ENCODE measurements around the gene APOL2. TPM values are rescaled to one million over a fixed set of nuclear protein-coding genes. Genes with fewer than 3 reads are reported as not detected.
"Not testable (repeated sequence)": the region's sequence is repeated elsewhere in the genome, so short reads cannot be mapped to it uniquely, and the experiment has no call there.

Gene APOL2
- total RNA-seq, 1 donor from 2014 or later, result 58.6 TPM

- DNase-seq (no peak), ATAC-seq (ENCODE audit: poor library complexity) (no peak)
- intact Hi-C loops (cut with DNase I), result no loop called here
Measured at GRCh38 chr22:36267896-36268485, 28.7 kb upstream of the APOL2 start.

- intact Hi-C loops (cut with DNase I), result no loop called here
- ATAC-seq (ENCODE audit: poor library complexity) (no peak), DNase-seq (no peak)
Measured at GRCh38 chr22:36267058-36267457, 27.7 kb upstream of the APOL2 start.

GRCh38 chr22:36263886-36264664 lies 24.7 kb upstream of the APOL2 start:
- intact Hi-C loops (cut with DNase I); DNase-seq: not testable (repeated sequence)
- ATAC-seq (ENCODE audit: poor library complexity), result peak; percentile 26

DNA sequence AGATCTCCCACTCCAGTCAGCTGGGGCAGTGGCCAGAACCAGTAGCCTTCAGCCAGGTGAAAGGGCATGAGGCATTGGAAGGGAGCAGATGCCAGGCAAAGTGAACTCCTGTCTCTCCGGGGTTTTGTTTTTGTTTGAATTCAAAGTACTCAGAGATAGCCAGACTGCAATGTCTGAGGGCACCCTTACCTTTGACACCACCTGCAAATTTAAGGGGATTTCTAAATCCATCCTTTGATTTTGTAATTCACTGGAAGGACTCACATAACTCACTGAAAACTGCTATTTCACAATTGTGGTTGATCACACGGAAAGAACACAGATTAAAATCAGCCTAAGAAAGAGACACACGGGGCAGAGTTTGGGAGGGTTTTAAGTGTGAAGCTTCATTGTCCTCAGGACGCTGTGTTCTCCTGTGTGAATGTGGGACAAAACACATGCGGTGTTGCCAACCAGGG lies 23.9 kb upstream of the APOL2 start:
- ATAC-seq (ENCODE audit: poor library complexity); DNase-seq; intact Hi-C loops (cut with DNase I): not testable (repeated sequence)

GRCh38 chr22:36262307-36262706 lies 23.0 kb upstream of the APOL2 start:
- intact Hi-C loops (cut with DNase I); DNase-seq; ATAC-seq (ENCODE audit: poor library complexity): not testable (repeated sequence)

DNA sequence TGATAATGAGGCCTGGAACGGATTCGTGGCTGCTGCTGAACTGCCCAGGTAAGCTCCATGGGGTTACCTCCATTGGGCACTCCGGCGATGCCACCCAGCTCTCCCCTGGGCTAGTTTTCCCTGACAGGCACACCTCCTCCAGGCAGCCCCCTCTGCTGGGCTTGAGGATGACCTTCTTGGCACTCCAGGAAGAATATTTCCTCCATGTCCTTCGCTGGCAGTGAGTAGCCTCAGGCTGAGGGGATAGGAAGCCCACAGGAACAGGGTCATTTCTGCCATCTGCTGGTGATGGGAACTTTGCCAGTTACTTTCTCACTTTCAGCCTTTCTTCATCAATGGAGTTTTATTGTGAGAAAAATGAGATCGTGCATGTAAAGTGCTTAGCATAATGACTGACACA lies 22.3 kb upstream of the APOL2 start:
- DNase-seq; intact Hi-C loops (cut with DNase I); ATAC-seq (ENCODE audit: poor library complexity): not testable (repeated sequence)

DNA sequence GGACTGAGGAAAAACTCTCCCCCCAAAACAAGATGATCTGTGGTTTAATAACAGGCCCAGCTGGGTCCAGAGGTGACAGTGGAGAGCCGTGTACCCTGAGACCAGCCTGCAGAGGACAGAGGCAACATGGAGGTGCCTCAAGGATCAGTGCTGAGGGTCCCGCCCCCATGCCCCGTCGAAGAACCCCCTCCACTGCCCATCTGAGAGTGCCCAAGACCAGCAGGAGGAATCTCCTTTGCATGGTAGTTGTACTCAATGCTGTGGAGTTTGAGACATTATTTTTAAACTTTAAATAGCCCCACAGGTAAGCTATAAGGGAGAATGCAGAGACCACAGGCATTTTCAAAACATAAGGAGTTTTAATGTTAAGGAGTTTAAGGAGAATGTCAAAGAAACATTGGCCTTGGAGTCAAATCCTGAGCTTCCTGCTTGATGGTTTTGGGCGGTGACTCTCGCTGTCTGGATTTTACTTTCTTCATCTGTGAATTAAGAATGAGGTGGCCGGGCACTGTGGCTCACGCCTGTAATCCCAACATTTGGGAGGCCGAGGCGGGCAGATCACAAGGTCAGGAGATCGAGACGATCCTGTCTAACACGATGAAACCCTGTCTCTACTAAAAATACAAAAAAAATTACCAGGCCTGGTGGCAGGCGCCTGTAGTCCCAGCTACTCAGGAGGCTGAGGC lies 20.4 kb upstream of the APOL2 start:
- DNase-seq (no peak), ATAC-seq (ENCODE audit: poor library complexity) (no peak)
- intact Hi-C loops (cut with DNase I), result no loop called here

DNA sequence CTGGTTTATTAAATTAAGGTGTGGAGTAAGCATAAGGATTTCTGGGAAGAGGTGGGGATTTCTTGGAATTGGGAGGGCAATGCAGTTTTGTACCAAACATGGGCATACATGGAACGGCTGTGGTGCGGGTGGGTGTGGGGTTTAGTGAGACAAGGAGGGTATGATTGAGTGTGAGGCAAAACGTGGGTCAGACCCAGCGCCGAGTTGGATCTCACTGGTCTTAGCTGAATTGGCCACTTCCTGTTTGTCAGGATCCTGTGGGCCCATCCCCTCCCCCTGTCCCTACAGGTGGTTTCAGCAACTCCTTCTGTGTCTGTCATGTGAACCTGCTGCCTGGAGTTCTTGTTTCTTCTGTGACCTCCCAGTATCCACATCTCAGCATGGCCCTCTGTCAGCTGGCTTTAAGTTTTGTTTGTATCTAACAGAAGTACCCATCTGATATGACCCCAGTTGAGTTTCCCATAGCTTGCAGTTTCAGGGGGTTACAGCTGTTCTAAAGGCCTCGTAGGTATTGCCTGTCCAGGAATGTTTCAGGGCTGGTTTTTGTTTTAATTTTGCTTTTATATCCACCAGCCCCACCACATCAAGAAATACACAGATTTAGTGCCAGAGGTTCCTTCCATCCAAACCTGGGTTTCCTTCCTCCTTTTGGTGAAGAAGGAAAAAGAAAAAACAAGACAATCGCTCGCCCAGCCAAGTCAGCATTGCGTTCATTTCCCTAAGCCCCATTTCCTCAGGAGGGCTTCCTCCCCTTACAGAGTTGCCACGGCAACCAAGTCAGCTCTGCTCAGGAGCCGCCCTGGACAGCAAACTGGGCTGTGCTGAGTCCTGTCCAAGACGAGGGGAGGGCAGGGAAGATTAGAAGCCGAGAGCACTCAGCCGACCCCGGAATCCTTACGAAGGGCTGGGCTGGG lies 19.6 kb upstream of the APOL2 start:
- ATAC-seq (ENCODE audit: poor library complexity) (peak; percentile 55), DNase-seq (peak; percentile 76)
- intact Hi-C loops (cut with DNase I), result no loop called here

DNA sequence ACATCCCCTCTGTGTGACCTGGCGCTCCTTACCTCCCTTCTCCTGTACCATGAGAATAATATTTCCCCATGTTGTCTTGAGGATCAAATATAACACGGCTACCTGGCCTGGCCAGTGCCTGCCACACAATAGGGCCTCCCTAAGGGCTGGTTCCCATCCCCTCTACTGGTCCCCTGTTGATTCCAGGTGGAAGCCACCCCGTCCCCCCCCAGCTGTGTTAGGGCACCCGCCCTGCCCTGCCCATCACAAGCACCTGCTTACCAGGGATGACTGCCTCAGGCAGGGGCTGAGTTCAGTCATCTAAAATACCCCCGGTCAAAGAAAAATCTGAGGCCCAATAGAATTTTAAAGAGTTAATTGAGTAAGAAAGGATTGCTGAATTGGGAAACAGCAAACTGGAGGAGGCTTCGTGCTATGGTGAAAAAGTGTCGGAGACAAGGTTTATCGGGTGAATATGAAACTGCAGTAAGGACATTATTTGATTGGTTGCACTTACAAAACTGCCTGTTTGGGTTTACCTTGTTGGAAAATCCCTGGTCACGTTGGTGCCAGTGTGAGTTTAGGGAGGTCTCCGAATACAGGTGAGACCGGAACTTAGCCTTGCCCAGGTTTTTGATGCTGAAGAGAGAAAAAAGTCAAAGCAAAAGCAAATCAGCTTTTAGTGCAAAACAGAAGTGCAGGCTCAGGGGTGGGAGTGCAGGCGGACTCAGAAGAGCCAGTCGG lies 18.8 kb upstream of the APOL2 start:
- DNase-seq, result no peak
- intact Hi-C loops (cut with DNase I), result no loop called here
- no peak for ATAC-seq (ENCODE audit: poor library complexity)

GRCh38 chr22:36257308-36257707 lies 18.0 kb upstream of the APOL2 start:
- intact Hi-C loops (cut with DNase I), result no loop called here
- no peak for DNase-seq
- no peak for ATAC-seq (ENCODE audit: poor library complexity)

DNA sequence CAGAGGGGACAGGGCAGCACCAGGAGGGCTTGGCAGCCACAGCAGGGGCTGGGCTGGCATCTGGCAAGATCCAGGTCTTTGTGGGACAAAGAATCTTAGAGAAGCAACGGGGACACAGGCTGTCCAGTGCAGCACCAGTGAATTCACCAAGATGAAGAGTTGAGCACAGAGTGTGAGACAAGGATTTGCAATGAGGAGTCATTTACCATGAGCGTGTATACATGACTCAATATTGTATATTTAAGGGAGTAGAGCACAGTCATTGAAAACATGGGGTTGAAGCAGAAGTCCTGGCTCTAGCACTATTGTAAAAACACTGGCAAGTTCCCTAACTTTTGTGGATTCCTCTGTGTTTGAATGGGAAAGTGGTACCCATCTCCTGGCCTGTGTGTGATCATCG lies 17.2 kb upstream of the APOL2 start:
- DNase-seq, result no peak
- no peak for ATAC-seq (ENCODE audit: poor library complexity)
- intact Hi-C loops (cut with DNase I), result no loop called here

DNA sequence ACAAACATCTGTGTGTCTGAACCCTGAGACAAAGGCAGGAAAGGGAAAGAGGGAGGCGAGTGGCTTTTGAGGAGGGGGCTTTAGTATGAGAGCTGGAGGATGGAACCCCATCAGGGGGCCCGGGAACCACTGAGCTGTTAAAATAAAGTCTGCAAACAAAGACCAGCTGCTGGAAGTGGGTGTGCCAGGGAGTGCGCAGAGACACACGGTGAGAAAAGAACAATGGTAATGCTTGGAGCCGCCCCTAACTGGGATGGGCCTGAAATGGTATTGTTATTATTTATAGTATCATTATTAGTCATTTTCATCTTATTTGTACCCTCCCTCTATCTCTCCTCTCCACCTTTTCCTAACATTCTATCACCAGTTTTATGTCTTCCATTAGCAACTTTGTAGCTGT lies 16.2 kb upstream of the APOL2 start:
- DNase-seq; ATAC-seq (ENCODE audit: poor library complexity); intact Hi-C loops (cut with DNase I): not testable (repeated sequence)

DNA sequence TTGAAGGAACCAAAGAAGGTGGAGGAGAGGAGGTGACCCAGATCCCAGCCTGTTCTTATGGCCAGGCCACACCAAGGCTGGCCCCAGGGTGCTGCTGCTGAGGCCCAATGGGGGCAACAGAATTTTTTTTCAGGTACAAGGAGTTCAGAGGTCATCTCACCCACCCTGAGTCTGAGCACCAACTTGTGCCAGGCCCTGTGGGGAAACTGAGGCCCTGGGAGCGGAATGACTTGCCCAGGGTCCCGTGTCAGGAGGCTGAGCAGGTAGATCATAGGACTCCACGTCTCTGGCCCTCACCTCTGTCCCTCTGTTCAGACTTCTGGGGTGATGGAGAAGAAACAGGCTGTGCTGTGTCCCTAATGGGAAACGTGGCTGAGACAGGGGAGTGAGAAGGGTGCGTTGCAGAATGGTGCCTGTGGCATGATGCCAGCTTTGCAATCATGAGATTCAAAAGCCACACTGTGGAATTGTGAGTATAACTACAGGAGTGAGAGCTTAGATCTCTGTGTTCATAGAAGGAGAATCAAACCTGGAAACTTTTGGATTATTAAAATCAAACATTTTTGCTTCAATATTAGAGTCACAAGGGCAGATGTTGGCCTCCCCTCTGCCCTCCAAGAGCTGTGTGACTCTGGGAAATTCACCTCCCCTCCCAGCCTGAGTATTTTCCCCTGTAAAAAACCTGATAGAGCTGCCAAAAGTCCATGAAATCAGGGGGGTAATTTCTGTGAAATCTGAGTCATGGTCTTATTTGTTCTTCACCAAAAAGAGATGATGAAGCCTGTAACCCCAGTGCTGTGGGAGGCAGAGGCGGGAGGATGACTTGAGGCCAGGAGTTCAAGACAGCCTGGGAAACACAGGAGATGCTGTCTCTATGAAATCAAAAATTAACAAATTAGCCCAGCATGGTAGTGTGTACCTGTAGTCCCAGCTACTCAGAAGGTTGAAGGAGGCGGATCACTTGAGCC lies 14.5 kb upstream of the APOL2 start:
- no peak for DNase-seq
- ATAC-seq (ENCODE audit: poor library complexity), result peak; percentile 27
- intact Hi-C loops (cut with DNase I), result no loop called here

DNA sequence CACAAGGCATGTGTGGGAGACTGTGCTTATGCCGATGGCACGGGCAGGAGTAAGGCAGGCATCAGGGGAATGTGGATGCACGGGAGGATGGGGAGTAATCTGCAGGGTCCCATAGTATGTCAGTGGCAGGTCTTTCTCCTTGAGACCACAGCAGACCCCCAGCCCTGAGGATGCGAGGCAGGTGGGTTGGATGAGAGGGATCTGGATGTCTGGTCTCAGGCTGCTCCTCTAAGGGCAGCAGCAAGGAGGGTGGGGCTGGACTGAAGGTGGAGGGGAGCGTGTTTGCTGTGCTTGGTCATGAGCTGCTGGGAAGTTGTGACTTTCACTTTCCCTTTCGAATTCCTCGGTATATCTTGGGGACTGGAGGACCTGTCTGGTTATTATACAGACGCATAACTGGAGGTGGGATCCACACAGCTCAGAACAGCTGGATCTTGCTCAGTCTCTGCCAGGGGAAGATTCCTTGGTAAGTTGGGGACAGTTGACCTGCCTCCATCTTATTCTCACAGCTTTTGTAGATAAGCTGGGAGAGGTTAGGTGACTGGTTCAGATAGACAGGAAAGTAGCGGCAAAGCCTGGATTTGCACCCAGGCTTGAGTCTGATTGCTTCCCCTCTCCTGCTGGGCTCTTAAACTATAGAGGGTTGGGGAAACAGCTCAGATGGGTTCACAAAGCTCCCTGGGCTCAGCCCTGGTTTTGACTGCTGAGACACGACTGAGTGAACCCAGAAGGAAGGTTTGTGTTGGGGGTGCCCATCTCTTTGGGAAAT lies 13.6 kb upstream of the APOL2 start, which contains the start of gene APOL1:
Gene APOL1, plus strand, starts transcription at position 380 of the 769 bp plus-strand sequence. CDS start 1,823 bp downstream, outside the sequence.
- DNase-seq (no peak), ATAC-seq (ENCODE audit: poor library complexity) (peak; percentile 51)
- intact Hi-C loops (cut with DNase I), result no loop called here

DNA sequence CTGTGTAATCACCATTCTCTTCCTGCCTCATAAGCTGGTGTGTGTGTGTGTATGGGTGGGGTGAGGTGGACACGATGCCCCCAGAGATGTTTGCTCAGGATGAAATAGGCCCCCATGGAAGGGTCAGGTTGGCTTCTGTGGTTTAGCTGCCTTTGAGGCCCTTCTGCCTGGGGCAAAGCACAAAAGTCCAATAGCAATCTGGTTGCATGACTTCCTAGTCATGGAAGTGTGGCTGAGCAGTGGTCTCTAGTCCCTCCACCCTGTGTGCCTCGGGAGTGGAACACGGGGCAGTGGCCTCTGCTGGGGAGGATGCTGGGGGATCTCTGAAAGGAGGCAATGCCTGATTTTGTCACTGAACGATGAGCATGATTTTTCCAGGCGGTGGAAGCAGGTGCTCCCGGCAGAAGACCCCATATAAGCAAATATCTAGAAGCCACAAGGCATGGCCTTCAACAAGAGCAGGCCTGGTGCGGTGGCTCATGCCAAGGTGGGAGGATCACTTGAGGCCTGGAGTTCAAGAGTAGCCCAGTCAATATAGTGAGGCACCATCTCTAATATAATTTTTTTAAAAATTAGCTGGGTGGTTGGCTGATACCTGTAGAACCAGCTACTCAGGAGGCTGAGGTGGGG lies 12.8 kb upstream of the APOL2 start:
- ATAC-seq (ENCODE audit: poor library complexity); DNase-seq; intact Hi-C loops (cut with DNase I): not testable (repeated sequence)
